ENCODE results near the gene OTUB2. TPM values are rescaled to one million over a fixed set of nuclear protein-coding genes. Genes with fewer than 3 reads are reported as not detected.

Gene OTUB2
- total RNA-seq, 4 donors from 2014 or later, result 0.11 TPM; not detected in 3

- Histone ChIP-seq H3K9me3 (no peaks in the 10 kb centered on the region), H3K4me1 (peaks cover 12 to 13% of the 10 kb centered on the region in 2 donors), H3K4me3 (no peak overlapping the region), H3K36me3 (peaks cover 0 to 93% of the 10 kb centered on the region in 2 donors), H3K27ac (no peak overlapping the region), H3K27me3 (no peaks in the 10 kb centered on the region)
- TF ChIP-seq POLR2A (IDR thresholded peaks at IDR 0.05), result no peak
- no peak for TF ChIP-seq CTCF (IDR thresholded peaks at IDR 0.05 in 4 of 5, conservative IDR thresholded peaks at IDR 0.05 in 1 of 5)
- DNase-seq (no peak), ATAC-seq (no peak)
- in situ Hi-C loops (cut with MboI; ENCODE audit: low sequenced_read_pairs in 4 of 4), result no loop called here
- intact Hi-C loops (cut with DNase I; ENCODE audit: low total_unique reads), result no loop called here
Observed at GRCh38 chr14:94056579-94057308, 30.6 kb downstream of the OTUB2 start.

- no peak overlapping the region for H3K4me3 ChIP-seq
- in situ Hi-C loops (cut with MboI; ENCODE audit: low sequenced_read_pairs in 4 of 4) (no loop called here), intact Hi-C loops (cut with DNase I; ENCODE audit: low total_unique reads) (no loop called here)
- H3K27me3 ChIP-seq, result no peaks in the 10 kb centered on the region
- H3K27ac ChIP-seq, result no peak overlapping the region
- peaks cover 0 to 91% of the 10 kb centered on the region in 2 donors for H3K36me3 ChIP-seq
- no peak for DNase-seq
- no peaks in the 10 kb centered on the region for H3K4me1 ChIP-seq
- no peak for TF ChIP-seq CTCF (IDR thresholded peaks at IDR 0.05 in 4 of 5, conservative IDR thresholded peaks at IDR 0.05 in 1 of 5)
- TF ChIP-seq POLR2A (IDR thresholded peaks at IDR 0.05), result no peak
- ATAC-seq, result no peak
- no peaks in the 10 kb centered on the region for H3K9me3 ChIP-seq
Observed at GRCh38 chr14:94058128-94058673, 32.1 kb downstream of the OTUB2 start.

GRCh38 chr14:94058674-94059138 is 32.6 kb downstream of the OTUB2 start:
- H3K4me3 ChIP-seq, result no peak overlapping the region

GRCh38 chr14:94059998-94060397 is 33.9 kb downstream of the OTUB2 start:
- Histone ChIP-seq H3K9me3 (no peaks in the 10 kb centered on the region), H3K36me3 (peaks cover 0 to 78% of the 10 kb centered on the region in 2 donors), H3K27me3 (no peaks in the 10 kb centered on the region), H3K4me3 (no peak overlapping the region), H3K4me1 (no peaks in the 10 kb centered on the region), H3K27ac (no peak overlapping the region)
- no peak for DNase-seq
- in situ Hi-C loops (cut with MboI; ENCODE audit: low sequenced_read_pairs in 4 of 4), result no loop called here
- intact Hi-C loops (cut with DNase I; ENCODE audit: low total_unique reads), result no loop called here
- TF ChIP-seq POLR2A (IDR thresholded peaks at IDR 0.05) (no peak), CTCF (IDR thresholded peaks at IDR 0.05 in 4 of 5, conservative IDR thresholded peaks at IDR 0.05 in 1 of 5) (no peak)
- ATAC-seq, result no peak

More at GRCh38 chr14:94058674-94059138, 32.6 kb downstream of the OTUB2 start:
- no peak for ATAC-seq
- DNase-seq, result no peak
- in situ Hi-C loops (cut with MboI; ENCODE audit: low sequenced_read_pairs in 4 of 4) (no loop called here), intact Hi-C loops (cut with DNase I; ENCODE audit: low total_unique reads) (no loop called here)
- H3K27me3 ChIP-seq, result no peaks in the 10 kb centered on the region
- H3K9me3 ChIP-seq, result no peaks in the 10 kb centered on the region
- peaks cover 0 to 91% of the 10 kb centered on the region in 2 donors for H3K36me3 ChIP-seq
- TF ChIP-seq CTCF (IDR thresholded peaks at IDR 0.05 in 4 of 5, conservative IDR thresholded peaks at IDR 0.05 in 1 of 5), result no peak
- no peak for TF ChIP-seq POLR2A (IDR thresholded peaks at IDR 0.05)
- no peaks in the 10 kb centered on the region for H3K4me1 ChIP-seq
- H3K27ac ChIP-seq, result no peak overlapping the region
